HepG2 (cell line): ENCODE data around the gene TARBP2. TPM values are rescaled to one million over a fixed set of nuclear protein-coding genes. Genes with fewer than 3 reads are reported as not detected.

Experiments used
- ATAC-seq: fragments of 200-7000 bp; cut with Tn5 transposase; 3 replicates; pipeline ENCODE4 v1.9.1; 2020; ENCODE audit warnings: mild to moderate bottlenecking, moderate library complexity
- BruUV-seq: library from RNA; stranded (reverse); fragments of 400-500 nt; replicated peaks from 2 replicates; lab custom pipeline; 2021; lab: Mats Ljungman, UMichigan
- CTCF ChIA-PET: fragments of 300-600 bp; formaldehyde crosslinking; extraction: SDS; loops from one replicate; lab custom pipeline; 2021; ENCODE audit warnings: low total read pairs, inconsistent platforms, low intra/inter-chr PET ratio; lab: Yijun Ruan, JAX
- POLR2A ChIA-PET: fragments of 350-600 bp; sonication (Branson Sonifier 250); formaldehyde crosslinking; loops from one replicate; lab custom pipeline; 2020; ENCODE audit warnings: antibody characterized with exemption, inconsistent platforms; lab: Yijun Ruan, JAX
- DNase-seq: peaks from one replicate; pipeline ENCODE4 v3.0.0-alpha.2; 2015; ENCODE audit warnings: low spot score
- FAIRE-seq: peaks from 3 replicates; lab custom pipeline; 2011; peaks lifted over from hg19 to GRCh38; lab: Jason Lieb, UNC
- H2AFZ ChIP-seq: one replicate; pipeline ENCODE4 v1.6.1; 2011; ENCODE audit warnings: low read length, inconsistent platforms
- H3K27ac ChIP-seq: fragments of 300-600 bp; 3 replicates; pipeline ENCODE4 v1.8.0; 2011; ENCODE audit warnings: mixed run types, mild to moderate bottlenecking, mixed read lengths, low read length, inconsistent platforms; ENCODE audit not compliant: insufficient read depth; ENCODE audit errors: extremely low read length
- H3K27me3 ChIP-seq, 2 experiments: fragments of 200-600 bp in 1 of 2; 2 replicates in 1 of 2; 3 replicates in 1 of 2; pipeline versions ENCODE4 v1.6.0 to v1.8.0; 2011; ENCODE audit warnings: low read length in 2 of 2, mild to moderate bottlenecking in 2 of 2, moderate library complexity in 2 of 2, inconsistent platforms in 1 of 2; ENCODE audit not compliant: insufficient read depth in 2 of 2, control insufficient read depth in 1 of 2
- H3K36me3 ChIP-seq, 2 experiments: fragments of 200-600 bp in 1 of 2; replicated peaks in 1 of 2; 2 replicates in 1 of 2; 3 replicates in 1 of 2; pipeline versions ENCODE4 v1.5.1 to v1.8.0; 2011; ENCODE audit warnings: low read length in 2 of 2, inconsistent platforms in 1 of 2; ENCODE audit not compliant: insufficient read depth in 2 of 2, control insufficient read depth in 1 of 2
- H3K4me1 ChIP-seq: 2 replicates; pipeline ENCODE4 v1.5.1; 2012; ENCODE audit warnings: low read length, inconsistent platforms; ENCODE audit not compliant: insufficient read depth
- H3K4me2 ChIP-seq: 2 replicates; pipeline ENCODE4 v1.6.0; 2011; ENCODE audit warnings: low read depth, low read length, inconsistent platforms
- H3K4me3 ChIP-seq, 3 experiments: fragments of 200-600 bp in 1 of 3; sonication (generic), shearing (Covaris generic) in 1 of 3; replicated peaks in 1 of 3; 2 replicates each; pipeline ENCODE4 v1.5.1; 2011 to 2016; ENCODE audit warnings: low read length in 3 of 3, inconsistent platforms in 2 of 3, low read depth in 2 of 3, mild to moderate bottlenecking in 2 of 3, control low read depth in 1 of 3, mixed read lengths in 1 of 3; ENCODE audit not compliant: insufficient read depth in 1 of 3
- H3K79me2 ChIP-seq: one replicate; pipeline ENCODE4 v1.6.1; 2011; ENCODE audit warnings: low read length, inconsistent platforms; ENCODE audit not compliant: insufficient read depth
- H3K9ac ChIP-seq: 2 replicates; pipeline ENCODE4 v1.6.0; 2011; ENCODE audit warnings: mild to moderate bottlenecking, low read depth, low read length, inconsistent platforms; ENCODE audit not compliant: insufficient read depth
- H3K9me3 ChIP-seq: 2 replicates; pipeline ENCODE4 v1.5.1; 2012; ENCODE audit warnings: mild to moderate bottlenecking, low read length
- H4K20me1 ChIP-seq: 2 replicates; pipeline ENCODE4 v1.6.0; 2011; ENCODE audit warnings: inconsistent platforms, mild to moderate bottlenecking, low read length, moderate library complexity; ENCODE audit not compliant: insufficient read depth
- BORCS8-MEF2B ChIP-seq: sonication (generic); formaldehyde crosslinking; IDR thresholded peaks from 2 replicates; pipeline ENCODE4 v1.8.0; 2022; ENCODE audit warnings: mild to moderate bottlenecking, missing genetic modification reagents
- KDM6A ChIP-seq: IDR thresholded peaks from 2 replicates; pipeline ENCODE4 v1.6.1; 2016; ENCODE audit warnings: low read depth
- TP53 ChIP-seq: sonication (generic); formaldehyde crosslinking; conservative IDR thresholded peaks from 2 replicates; pipeline ENCODE4 v1.4.0; 2020; ENCODE audit warnings: missing genetic modification reagents
- ZNF235 ChIP-seq: sonication (generic); formaldehyde crosslinking; IDR thresholded peaks from 2 replicates; pipeline ENCODE4 v1.8.1; 2023; ENCODE audit warnings: mild to moderate bottlenecking, missing genetic modification reagents, borderline replicate concordance
- ZNF749 ChIP-seq: sonication (generic); formaldehyde crosslinking; IDR thresholded peaks from 2 replicates; pipeline ENCODE4 v1.8.0; 2022; ENCODE audit warnings: mild to moderate bottlenecking, missing genetic modification reagents, moderate library complexity, borderline replicate concordance
- WGBS: methylation state at CpG from one replicate; pipeline ENCODE4 v1.1.6; 2017; ENCODE audit warnings: low lambda C conversion rate; 5-methylcytosine and 5-hydroxymethylcytosine counted together
- in situ Hi-C: cut with HindIII; loops from 2 replicates; pipeline ENCODE4 v1.10.0; 2017; ENCODE audit warnings: low pct_unique_long_range_greater_than_20kb; ENCODE audit not compliant: extremely low pct_ligation_motif_present
- intact Hi-C: fragments of 100-400 bp; cut with micrococcal nuclease; formaldehyde crosslinking; loops from one replicate; pipeline ENCODE4 v1.10.0; 2022; ENCODE audit not compliant: unreplicated experiment
- polyA plus RNA-seq, 8 experiments: library from polyadenylated mRNA; depleted of rRNA in 3 of 8; stranded (reverse) in 7 of 8; unstranded in 1 of 8; fragments of >200 nt; fragmentation: Illumina TruSeq in 4 of 8; extraction: Trizol in 4 of 8; gene quantifications; 2 replicates each; pipeline versions ENCODE4 v1.2.1 to v1.2.3, GENCODE V29; 2011 to 2016; ENCODE audit warnings: low read depth in 4 of 8, missing spikeins in 1 of 8, mixed read lengths in 1 of 8; ENCODE audit not compliant: insufficient read depth in 1 of 8
- total RNA-seq, 5 experiments: library from RNA; depleted of rRNA; stranded (reverse); fragments of >200 nt; fragmentation: Illumina TruSeq; extraction: Trizol; gene quantifications; 2 replicates each; pipeline ENCODE4 v1.2.3, GENCODE V29; 2016; ENCODE audit warnings: low read depth in 1 of 5
- TF ChIP-seq, protein P1 (sequence below): sonication (generic); formaldehyde crosslinking; IDR thresholded peaks from 2 replicates; pipeline ENCODE4 v1.4.0; 2020; ENCODE audit warnings: mild to moderate bottlenecking, missing genetic modification reagents
- TF ChIP-seq, protein P2 (sequence below): sonication (generic); formaldehyde crosslinking; IDR thresholded peaks from 2 replicates; pipeline ENCODE4 v1.4.0; 2020; ENCODE audit warnings: missing genetic modification reagents
- TF ChIP-seq, protein P3 (sequence below): sonication (generic); formaldehyde crosslinking; IDR thresholded peaks from 2 replicates; pipeline ENCODE4 v1.8.0; 2022; ENCODE audit warnings: mild to moderate bottlenecking, missing genetic modification reagents
- TF ChIP-seq, protein P4 (sequence below): sonication (generic); formaldehyde crosslinking; IDR thresholded peaks from 2 replicates; pipeline ENCODE4 v1.9.0; 2021; ENCODE audit warnings: missing genetic modification reagents, borderline replicate concordance
- TF ChIP-seq, protein P5 (sequence below): sonication (generic); formaldehyde crosslinking; IDR thresholded peaks from 2 replicates; pipeline ENCODE4 v1.5.0; 2020; ENCODE audit warnings: mild to moderate bottlenecking, missing genetic modification reagents

Gene TARBP2
- total and polyA plus RNA-seq, 2 of the 13 experiments (the other 11 are each of a cell fraction or from before 2014, with no cell fraction given) = 47.0 to 55.5 TPM

DNA sequence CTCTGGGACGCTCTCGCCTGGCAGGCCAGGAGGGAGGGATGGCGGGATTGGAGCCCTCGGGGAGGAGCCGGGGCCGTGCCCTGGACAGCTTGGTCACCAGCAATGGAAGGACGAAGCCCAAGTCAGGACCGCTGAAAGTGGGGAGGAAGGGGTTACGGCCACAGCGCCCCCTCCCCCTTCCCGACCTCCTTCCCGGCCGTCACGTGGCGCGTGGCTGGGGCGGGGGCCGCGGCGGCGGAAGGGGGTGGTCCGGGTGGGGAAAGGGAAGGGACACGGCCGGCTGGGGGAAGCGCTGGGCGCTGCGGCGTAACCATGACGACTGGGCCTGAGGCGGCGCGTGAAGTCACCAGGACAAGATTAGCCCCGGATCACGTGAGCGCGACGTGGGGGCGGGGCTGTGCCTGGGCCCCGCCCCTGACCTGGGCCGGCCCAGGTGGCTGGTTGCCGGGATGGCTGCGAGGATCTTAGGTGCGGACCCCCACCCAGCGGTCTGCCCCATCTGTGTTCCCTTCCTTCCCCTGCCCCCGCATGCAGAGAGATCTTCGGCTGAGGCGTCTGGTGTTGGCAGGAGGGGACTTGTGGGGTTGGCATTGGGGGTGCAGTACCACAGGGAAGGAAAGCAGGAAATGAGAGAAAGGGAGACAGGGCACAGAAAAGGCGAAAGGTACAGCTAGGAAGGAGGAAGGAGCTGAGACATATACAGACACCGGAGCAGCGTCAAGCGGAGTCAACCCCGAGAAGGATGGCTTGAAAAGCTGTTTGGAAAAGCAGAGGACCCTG, 8.1 kb upstream of the TARBP2 start:
- POLR2A ChIA-PET = interaction anchor here (0.7 to 4.1 kb wide), 10 partner anchors 8 to 313 kb away, joined by 3 to 35 read pairs (median 4); partner anchors contain the start of genes AAAS, CSAD, PRR13 and TARBP2
- peak overlapping the region; percentile 33 for H3K27ac ChIP-seq
- FAIRE-seq (peak; percentile 66), ATAC-seq (peak; percentile 78), DNase-seq (peak; percentile 81)
- in situ Hi-C loops = no loop called here
- peaks cover 51% of the 10 kb centered on the region for H3K4me1 ChIP-seq
- peak overlapping the region; percentile 63 for H2AFZ ChIP-seq
- H4K20me1 ChIP-seq = no peaks in the 10 kb centered on the region
- H3K4me2 ChIP-seq = peak overlapping the region; percentile 100
- CTCF ChIA-PET = no interaction called here
- peak overlapping the region; percentile 64 to 80 (median 75) for H3K4me3 ChIP-seq
- intact Hi-C loops = no loop called here
- WGBS = 3% methylated on average over 19 of the region's 52 CpGs
- peak overlapping the region; percentile 73 for H3K9ac ChIP-seq
- H3K27me3 ChIP-seq = no peaks in the 10 kb centered on the region; a peak in 1 of 5 replicates
- no peaks in the 10 kb centered on the region for H3K9me3 ChIP-seq
- BruUV-seq = no TSS peak
- no peaks in the 10 kb centered on the region for H3K36me3 ChIP-seq
- no peaks in the 10 kb centered on the region for H3K79me2 ChIP-seq
- TF ChIP-seq, protein P1, sequence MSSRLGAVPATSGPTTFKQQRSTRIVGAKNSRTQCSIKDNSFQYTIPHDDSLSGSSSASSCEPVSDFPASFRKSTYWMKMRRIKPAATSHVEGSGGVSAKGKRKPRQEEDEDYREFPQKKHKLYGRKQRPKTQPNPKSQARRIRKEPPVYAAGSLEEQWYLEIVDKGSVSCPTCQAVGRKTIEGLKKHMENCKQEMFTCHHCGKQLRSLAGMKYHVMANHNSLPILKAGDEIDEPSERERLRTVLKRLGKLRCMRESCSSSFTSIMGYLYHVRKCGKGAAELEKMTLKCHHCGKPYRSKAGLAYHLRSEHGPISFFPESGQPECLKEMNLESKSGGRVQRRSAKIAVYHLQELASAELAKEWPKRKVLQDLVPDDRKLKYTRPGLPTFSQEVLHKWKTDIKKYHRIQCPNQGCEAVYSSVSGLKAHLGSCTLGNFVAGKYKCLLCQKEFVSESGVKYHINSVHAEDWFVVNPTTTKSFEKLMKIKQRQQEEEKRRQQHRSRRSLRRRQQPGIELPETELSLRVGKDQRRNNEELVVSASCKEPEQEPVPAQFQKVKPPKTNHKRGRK (CRISPR knock-in tag) = no peak
- TF ChIP-seq TP53 (0 out of 2 replicates have a peak, but pooled peaks have one; percentile 29), ZNF235 (no peak), BORCS8-MEF2B (no peak), KDM6A (CRISPR knock-in tag) (no peak), ZNF749 (CRISPR knock-in tag) (no peak)
- TF ChIP-seq, protein P2, sequence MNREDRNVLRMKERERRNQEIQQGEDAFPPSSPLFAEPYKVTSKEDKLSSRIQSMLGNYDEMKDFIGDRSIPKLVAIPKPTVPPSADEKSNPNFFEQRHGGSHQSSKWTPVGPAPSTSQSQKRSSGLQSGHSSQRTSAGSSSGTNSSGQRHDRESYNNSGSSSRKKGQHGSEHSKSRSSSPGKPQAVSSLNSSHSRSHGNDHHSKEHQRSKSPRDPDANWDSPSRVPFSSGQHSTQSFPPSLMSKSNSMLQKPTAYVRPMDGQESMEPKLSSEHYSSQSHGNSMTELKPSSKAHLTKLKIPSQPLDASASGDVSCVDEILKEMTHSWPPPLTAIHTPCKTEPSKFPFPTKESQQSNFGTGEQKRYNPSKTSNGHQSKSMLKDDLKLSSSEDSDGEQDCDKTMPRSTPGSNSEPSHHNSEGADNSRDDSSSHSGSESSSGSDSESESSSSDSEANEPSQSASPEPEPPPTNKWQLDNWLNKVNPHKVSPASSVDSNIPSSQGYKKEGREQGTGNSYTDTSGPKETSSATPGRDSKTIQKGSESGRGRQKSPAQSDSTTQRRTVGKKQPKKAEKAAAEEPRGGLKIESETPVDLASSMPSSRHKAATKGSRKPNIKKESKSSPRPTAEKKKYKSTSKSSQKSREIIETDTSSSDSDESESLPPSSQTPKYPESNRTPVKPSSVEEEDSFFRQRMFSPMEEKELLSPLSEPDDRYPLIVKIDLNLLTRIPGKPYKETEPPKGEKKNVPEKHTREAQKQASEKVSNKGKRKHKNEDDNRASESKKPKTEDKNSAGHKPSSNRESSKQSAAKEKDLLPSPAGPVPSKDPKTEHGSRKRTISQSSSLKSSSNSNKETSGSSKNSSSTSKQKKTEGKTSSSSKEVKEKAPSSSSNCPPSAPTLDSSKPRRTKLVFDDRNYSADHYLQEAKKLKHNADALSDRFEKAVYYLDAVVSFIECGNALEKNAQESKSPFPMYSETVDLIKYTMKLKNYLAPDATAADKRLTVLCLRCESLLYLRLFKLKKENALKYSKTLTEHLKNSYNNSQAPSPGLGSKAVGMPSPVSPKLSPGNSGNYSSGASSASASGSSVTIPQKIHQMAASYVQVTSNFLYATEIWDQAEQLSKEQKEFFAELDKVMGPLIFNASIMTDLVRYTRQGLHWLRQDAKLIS = no peak
- TF ChIP-seq, protein P3, sequence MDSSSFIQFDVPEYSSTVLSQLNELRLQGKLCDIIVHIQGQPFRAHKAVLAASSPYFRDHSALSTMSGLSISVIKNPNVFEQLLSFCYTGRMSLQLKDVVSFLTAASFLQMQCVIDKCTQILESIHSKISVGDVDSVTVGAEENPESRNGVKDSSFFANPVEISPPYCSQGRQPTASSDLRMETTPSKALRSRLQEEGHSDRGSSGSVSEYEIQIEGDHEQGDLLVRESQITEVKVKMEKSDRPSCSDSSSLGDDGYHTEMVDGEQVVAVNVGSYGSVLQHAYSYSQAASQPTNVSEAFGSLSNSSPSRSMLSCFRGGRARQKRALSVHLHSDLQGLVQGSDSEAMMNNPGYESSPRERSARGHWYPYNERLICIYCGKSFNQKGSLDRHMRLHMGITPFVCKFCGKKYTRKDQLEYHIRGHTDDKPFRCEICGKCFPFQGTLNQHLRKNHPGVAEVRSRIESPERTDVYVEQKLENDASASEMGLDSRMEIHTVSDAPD (CRISPR knock-in tag) = no peak
- TF ChIP-seq, protein P4, sequence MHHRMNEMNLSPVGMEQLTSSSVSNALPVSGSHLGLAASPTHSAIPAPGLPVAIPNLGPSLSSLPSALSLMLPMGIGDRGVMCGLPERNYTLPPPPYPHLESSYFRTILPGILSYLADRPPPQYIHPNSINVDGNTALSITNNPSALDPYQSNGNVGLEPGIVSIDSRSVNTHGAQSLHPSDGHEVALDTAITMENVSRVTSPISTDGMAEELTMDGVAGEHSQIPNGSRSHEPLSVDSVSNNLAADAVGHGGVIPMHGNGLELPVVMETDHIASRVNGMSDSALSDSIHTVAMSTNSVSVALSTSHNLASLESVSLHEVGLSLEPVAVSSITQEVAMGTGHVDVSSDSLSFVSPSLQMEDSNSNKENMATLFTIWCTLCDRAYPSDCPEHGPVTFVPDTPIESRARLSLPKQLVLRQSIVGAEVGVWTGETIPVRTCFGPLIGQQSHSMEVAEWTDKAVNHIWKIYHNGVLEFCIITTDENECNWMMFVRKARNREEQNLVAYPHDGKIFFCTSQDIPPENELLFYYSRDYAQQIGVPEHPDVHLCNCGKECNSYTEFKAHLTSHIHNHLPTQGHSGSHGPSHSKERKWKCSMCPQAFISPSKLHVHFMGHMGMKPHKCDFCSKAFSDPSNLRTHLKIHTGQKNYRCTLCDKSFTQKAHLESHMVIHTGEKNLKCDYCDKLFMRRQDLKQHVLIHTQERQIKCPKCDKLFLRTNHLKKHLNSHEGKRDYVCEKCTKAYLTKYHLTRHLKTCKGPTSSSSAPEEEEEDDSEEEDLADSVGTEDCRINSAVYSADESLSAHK = no peak
- TF ChIP-seq, protein P5, sequence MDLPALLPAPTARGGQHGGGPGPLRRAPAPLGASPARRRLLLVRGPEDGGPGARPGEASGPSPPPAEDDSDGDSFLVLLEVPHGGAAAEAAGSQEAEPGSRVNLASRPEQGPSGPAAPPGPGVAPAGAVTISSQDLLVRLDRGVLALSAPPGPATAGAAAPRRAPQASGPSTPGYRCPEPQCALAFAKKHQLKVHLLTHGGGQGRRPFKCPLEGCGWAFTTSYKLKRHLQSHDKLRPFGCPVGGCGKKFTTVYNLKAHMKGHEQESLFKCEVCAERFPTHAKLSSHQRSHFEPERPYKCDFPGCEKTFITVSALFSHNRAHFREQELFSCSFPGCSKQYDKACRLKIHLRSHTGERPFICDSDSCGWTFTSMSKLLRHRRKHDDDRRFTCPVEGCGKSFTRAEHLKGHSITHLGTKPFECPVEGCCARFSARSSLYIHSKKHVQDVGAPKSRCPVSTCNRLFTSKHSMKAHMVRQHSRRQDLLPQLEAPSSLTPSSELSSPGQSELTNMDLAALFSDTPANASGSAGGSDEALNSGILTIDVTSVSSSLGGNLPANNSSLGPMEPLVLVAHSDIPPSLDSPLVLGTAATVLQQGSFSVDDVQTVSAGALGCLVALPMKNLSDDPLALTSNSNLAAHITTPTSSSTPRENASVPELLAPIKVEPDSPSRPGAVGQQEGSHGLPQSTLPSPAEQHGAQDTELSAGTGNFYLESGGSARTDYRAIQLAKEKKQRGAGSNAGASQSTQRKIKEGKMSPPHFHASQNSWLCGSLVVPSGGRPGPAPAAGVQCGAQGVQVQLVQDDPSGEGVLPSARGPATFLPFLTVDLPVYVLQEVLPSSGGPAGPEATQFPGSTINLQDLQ (CRISPR knock-in tag) = no peak
